Measurements from ENCODE around the gene PLEKHM2. TPM values are rescaled to one million over a fixed set of nuclear protein-coding genes. Genes with fewer than 3 reads are reported as not detected.

The PLEKHM2 gene
- total and polyA plus RNA-seq, 2 experiments from 2014 or later = 31.8 to 43.1 TPM

DNA sequence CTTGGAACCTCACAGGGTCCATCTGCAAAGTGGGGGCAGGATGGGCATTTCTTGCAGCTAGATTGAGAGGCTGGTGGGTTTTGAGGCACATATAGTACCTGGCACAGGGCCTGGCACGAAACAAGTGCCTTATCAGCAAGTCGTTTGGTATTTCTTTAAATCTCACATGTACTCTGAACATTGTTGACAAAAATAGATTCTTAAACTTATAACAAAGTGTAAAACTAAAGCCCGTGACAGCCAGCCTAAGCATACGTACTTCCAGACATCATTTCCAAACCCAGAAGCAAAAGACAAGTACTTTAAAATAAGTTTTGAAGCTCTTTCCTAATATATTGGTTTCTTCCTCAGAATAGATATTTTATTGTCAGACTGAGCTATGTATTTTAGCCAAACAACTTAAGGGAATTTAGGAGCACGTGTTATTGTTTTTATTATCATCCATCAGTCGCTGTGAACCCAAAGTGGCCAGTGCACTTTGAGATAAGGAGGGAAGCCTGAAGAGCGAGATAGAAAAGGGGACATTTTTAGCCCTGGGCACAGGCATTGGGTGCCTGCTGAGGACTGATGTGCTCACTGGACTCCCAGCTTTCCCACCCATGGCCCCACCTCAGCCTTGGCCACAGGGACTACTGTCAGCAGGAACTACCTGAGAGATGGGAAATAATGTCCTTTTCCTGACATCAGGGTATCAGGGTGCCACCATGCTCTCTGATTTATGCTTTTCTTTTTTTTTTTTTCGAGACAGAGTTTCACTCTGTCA, 77.4 kb downstream of the PLEKHM2 start:
- TF ChIP-seq EZH2phosphoT487 (IDR thresholded peaks at IDR 0.05; ENCODE audit: low read depth, severe bottlenecking, unreplicated experiment) (no peak), EZH2 (IDR thresholded peaks at IDR 0.05; ENCODE audit: borderline replicate concordance) (no peak)
- TF ChIP-seq, protein P1, sequence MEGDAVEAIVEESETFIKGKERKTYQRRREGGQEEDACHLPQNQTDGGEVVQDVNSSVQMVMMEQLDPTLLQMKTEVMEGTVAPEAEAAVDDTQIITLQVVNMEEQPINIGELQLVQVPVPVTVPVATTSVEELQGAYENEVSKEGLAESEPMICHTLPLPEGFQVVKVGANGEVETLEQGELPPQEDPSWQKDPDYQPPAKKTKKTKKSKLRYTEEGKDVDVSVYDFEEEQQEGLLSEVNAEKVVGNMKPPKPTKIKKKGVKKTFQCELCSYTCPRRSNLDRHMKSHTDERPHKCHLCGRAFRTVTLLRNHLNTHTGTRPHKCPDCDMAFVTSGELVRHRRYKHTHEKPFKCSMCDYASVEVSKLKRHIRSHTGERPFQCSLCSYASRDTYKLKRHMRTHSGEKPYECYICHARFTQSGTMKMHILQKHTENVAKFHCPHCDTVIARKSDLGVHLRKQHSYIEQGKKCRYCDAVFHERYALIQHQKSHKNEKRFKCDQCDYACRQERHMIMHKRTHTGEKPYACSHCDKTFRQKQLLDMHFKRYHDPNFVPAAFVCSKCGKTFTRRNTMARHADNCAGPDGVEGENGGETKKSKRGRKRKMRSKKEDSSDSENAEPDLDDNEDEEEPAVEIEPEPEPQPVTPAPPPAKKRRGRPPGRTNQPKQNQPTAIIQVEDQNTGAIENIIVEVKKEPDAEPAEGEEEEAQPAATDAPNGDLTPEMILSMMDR (IDR thresholded peaks at IDR 0.05; ENCODE audit: poor library complexity) = no peak
- DNase-seq (ENCODE audit: low spot score) = no peak
- Histone ChIP-seq H3K36me3 (replicated peaks; ENCODE audit: insufficient read depth, low read depth) (no peaks in the 10 kb centered on the region), H3K4me3 (no peak overlapping the region), H3K4me1 (ENCODE audit: insufficient read depth) (peaks cover 56% of the 10 kb centered on the region), H3K9me2 (replicated peaks; ENCODE audit: insufficient read depth) (no peaks in the 10 kb centered on the region), H3K79me2 (peaks cover 73% of the 10 kb centered on the region), H2AFZ (no peak overlapping the region), H3K9me3 (ENCODE audit: low read depth) (no peaks in the 10 kb centered on the region), H3K27ac (peak overlapping the region; percentile 95), H3K4me2 (peak overlapping the region; percentile 87), H4K20me1 (ENCODE audit: insufficient read depth, poor library complexity, severe bottlenecking) (peaks cover 46% of the 10 kb centered on the region), H3K27me3 (no peaks in the 10 kb centered on the region)
- 61% methylated on average over 8 of the region's 8 CpGs for WGBS (ENCODE audit: low lambda C conversion rate, missing lambda C conversion rate)

DNA sequence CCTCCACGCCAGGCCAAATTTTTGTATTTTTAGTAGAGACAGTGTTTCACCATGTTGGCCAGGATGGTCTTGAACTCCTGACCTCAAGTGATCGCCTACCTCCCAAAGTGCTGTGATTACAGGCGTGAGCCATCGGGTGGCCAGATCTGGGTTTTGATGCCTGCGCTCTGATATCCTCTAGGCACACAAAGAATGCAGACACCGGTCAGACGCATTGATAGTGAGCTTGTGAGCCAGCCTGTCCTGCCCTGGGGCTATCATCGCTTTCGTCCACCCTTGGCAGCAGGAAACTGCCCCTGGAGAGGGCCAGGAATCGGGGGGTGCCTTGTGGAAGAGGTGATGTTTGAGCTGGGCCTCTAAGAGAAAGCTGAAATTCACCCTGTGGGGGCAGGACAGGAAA, 78.4 kb downstream of the PLEKHM2 start:
- Histone ChIP-seq H3K4me3 (no peak overlapping the region), H3K79me2 (peaks cover 76% of the 10 kb centered on the region), H3K4me2 (peak overlapping the region; percentile 20), H3K4me1 (ENCODE audit: insufficient read depth) (peaks cover 50% of the 10 kb centered on the region), H3K27ac (no peak overlapping the region), H3K9me2 (replicated peaks; ENCODE audit: insufficient read depth) (no peaks in the 10 kb centered on the region), H3K9me3 (ENCODE audit: low read depth) (no peaks in the 10 kb centered on the region), H4K20me1 (ENCODE audit: insufficient read depth, poor library complexity, severe bottlenecking) (peaks cover 46% of the 10 kb centered on the region), H3K27me3 (no peaks in the 10 kb centered on the region), H2AFZ (no peak overlapping the region), H3K36me3 (replicated peaks; ENCODE audit: insufficient read depth, low read depth) (no peaks in the 10 kb centered on the region)
- 64% methylated on average over 10 of the region's 10 CpGs for WGBS (ENCODE audit: low lambda C conversion rate, missing lambda C conversion rate)
- no peak for TF ChIP-seq EZH2 (IDR thresholded peaks at IDR 0.05; ENCODE audit: borderline replicate concordance)
- no peak for TF ChIP-seq EZH2phosphoT487 (IDR thresholded peaks at IDR 0.05; ENCODE audit: low read depth, severe bottlenecking, unreplicated experiment)
- TF ChIP-seq, protein P1 (IDR thresholded peaks at IDR 0.05; ENCODE audit: poor library complexity) = no peak
- DNase-seq (ENCODE audit: low spot score) = no peak

DNA sequence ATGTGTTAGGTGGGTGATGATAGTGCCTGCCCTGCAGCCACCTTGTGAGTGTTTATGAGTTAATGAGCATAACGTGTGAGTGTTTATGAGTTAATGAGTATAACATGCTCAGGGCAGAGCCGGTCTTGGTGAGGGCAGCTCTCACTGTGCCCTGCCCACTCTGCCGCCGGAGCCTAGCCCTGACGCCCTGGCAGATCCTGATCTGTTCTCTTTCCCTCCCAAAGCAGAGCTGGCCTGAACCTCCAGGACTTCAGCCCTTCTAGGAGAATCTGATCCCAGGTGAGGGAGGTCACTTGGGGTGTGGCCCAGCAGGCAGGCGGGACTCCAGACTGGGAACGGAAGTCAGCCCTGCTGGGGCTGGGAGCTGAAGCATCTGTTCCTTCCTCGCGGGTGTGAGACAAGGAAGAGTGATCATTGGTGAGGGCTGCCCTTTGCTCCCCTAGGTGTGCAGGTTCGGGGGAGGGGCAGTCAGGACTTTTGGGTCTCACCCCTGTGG, 80.2 kb downstream of the PLEKHM2 start:
- H2AFZ ChIP-seq = no peak overlapping the region
- H3K4me1 ChIP-seq (ENCODE audit: insufficient read depth) = peaks cover 43% of the 10 kb centered on the region
- H3K27me3 ChIP-seq = no peaks in the 10 kb centered on the region
- H3K9me2 ChIP-seq (replicated peaks; ENCODE audit: insufficient read depth) = no peaks in the 10 kb centered on the region
- H3K79me2 ChIP-seq = peaks cover 72% of the 10 kb centered on the region
- WGBS (ENCODE audit: low lambda C conversion rate, missing lambda C conversion rate) = 63% methylated on average over 10 of the region's 10 CpGs
- H3K4me2 ChIP-seq = peak overlapping the region; percentile 46
- H3K36me3 ChIP-seq (replicated peaks; ENCODE audit: insufficient read depth, low read depth) = no peaks in the 10 kb centered on the region
- no peaks in the 10 kb centered on the region for H3K9me3 ChIP-seq (ENCODE audit: low read depth)
- H4K20me1 ChIP-seq (ENCODE audit: insufficient read depth, poor library complexity, severe bottlenecking) = peaks cover 46% of the 10 kb centered on the region
- TF ChIP-seq, protein P1 (IDR thresholded peaks at IDR 0.05; ENCODE audit: poor library complexity) = no peak
- TF ChIP-seq EZH2phosphoT487 (IDR thresholded peaks at IDR 0.05; ENCODE audit: low read depth, severe bottlenecking, unreplicated experiment) = no peak
- DNase-seq (ENCODE audit: low spot score) = peak; percentile 61
- H3K4me3 ChIP-seq = no peak overlapping the region
- peak overlapping the region; percentile 49 for H3K27ac ChIP-seq

Measured in hepatocyte (in vitro differentiated cells).